Measurements from ENCODE around the gene UPP1. TPM values are rescaled to one million over a fixed set of nuclear protein-coding genes. Genes with fewer than 3 reads are reported as not detected.

UPP1 gene
- total and polyA plus RNA-seq, 2 of the 13 experiments (the other 11 are each of a cell fraction or from before 2014, with no cell fraction given), result 5.7 to 9.8 TPM

GRCh38 chr7:48144291-48144768 lies 55.3 kb downstream of the UPP1 start (continued):
- TF ChIP-seq ZGPAT (CRISPR knock-in tag; IDR thresholded peaks at IDR 0.05) (peak; percentile 84), RAD21 (CRISPR knock-in tag; IDR thresholded peaks at IDR 0.05) (peak; percentile 57; the same call in 1 of the 2 replicates), ZNF382 (CRISPR knock-in tag; IDR thresholded peaks at IDR 0.05; ENCODE audit: borderline replicate concordance) (no peak), ETV6 (CRISPR knock-in tag; conservative IDR thresholded peaks at IDR 0.05) (no peak), POLR2AphosphoS2 (IDR thresholded peaks at IDR 0.05; ENCODE audit: low read depth, low read length) (no peak), HDAC1 (CRISPR knock-in tag; IDR thresholded peaks at IDR 0.05) (peak; percentile 52; the same call in 1 of the 2 replicates), KAT7 (CRISPR knock-in tag; IDR thresholded peaks at IDR 0.05; ENCODE audit: borderline replicate concordance) (peak; percentile 74; the same call in 1 of the 2 replicates), RERE (CRISPR knock-in tag; IDR thresholded peaks at IDR 0.05; ENCODE audit: low read depth) (0 out of 2 replicates have a peak, but pooled peaks have one; percentile 52), NR0B2 (CRISPR knock-in tag; IDR thresholded peaks at IDR 0.05) (0 out of 2 replicates have a peak, but pooled peaks have one; percentile 37), PRPF4 (IDR thresholded peaks at IDR 0.05; ENCODE audit: low read depth, low read length, poor library complexity, severe bottlenecking) (no peak), ZNF343 (CRISPR knock-in tag; IDR thresholded peaks at IDR 0.05) (0 out of 2 replicates have a peak, but pooled peaks have one; percentile 46), PAWR (CRISPR knock-in tag; IDR thresholded peaks at IDR 0.05; ENCODE audit: borderline replicate concordance) (no peak), FOXO1 (CRISPR knock-in tag; IDR thresholded peaks at IDR 0.05) (peak; percentile 90; the same call in 1 of the 2 replicates), MIER3 (CRISPR knock-in tag; IDR thresholded peaks at IDR 0.05; ENCODE audit: borderline replicate concordance) (0 out of 2 replicates have a peak, but pooled peaks have one; percentile 76), ZNF674 (CRISPR knock-in tag; IDR thresholded peaks at IDR 0.05; ENCODE audit: low read depth) (no peak), TOE1 (CRISPR knock-in tag; IDR thresholded peaks at IDR 0.05) (0 out of 2 replicates have a peak, but pooled peaks have one; percentile 30), MBD4 (IDR thresholded peaks at IDR 0.05; ENCODE audit: borderline replicate concordance, low read length) (peak; percentile 58; the same call in 1 of the 2 replicates), SIX1 (CRISPR knock-in tag; IDR thresholded peaks at IDR 0.05; ENCODE audit: borderline replicate concordance) (peak; percentile 68; the same call in 1 of the 2 replicates), UBTF (CRISPR knock-in tag; IDR thresholded peaks at IDR 0.05) (peak; percentile 41; the same call in 1 of the 2 replicates), SALL1 (CRISPR knock-in tag; IDR thresholded peaks at IDR 0.05) (peak; percentile 94)

Measured in HepG2 (cell line).